ENCODE measurements around the gene SFRP2. TPM values are rescaled to one million over a fixed set of nuclear protein-coding genes. Genes with fewer than 3 reads are reported as not detected.

Gene SFRP2
- total and polyA plus RNA-seq, 4 donors, result 0.08 to 0.09 TPM; not detected in 2

DNA sequence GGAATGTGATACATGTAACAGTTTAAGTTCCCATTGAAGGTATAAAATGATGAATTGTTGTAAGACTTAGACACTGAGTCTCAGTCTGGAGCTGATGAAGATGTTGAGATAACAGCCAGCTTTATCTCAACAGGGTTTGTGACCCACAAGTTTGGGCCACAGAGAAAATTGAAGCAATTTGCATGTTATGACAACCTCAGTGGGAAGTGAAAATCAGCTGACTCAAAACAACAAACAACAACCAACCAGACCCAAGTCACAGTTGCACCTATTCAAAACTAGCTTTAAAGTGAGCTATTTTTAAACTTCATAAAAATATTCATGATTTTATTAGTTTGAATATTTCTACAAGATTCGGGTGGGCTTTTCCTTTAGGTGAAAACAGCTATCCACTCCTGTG is 8.0 kb downstream of the SFRP2 start:
- no peaks in the 10 kb centered on the region for H3K4me1 ChIP-seq (ENCODE audit: control insufficient read depth in 4 of 4, insufficient read depth in 4 of 4, low read length in 3 of 4)
- no peak overlapping the region for H3K9ac ChIP-seq (ENCODE audit: low read depth in 1 of 2, low read length in 2 of 2)
- TF ChIP-seq HNF4A (conservative IDR thresholded peaks at IDR 0.05), result no peak
- no peak overlapping the region for H3K27ac ChIP-seq (ENCODE audit: low read depth in 1 of 2, low read length in 2 of 2)
- peaks cover 0 to 6% (median 1%) of the 10 kb centered on the region in 4 donors for H3K9me3 ChIP-seq (ENCODE audit: control insufficient read depth in 4 of 4, low read length in 3 of 4)
- DNase-seq (ENCODE audit: low spot score), result no peak
- no peak overlapping the region for H3K4me3 ChIP-seq (ENCODE audit: low read depth in 1 of 3, low read length in 3 of 3)
- WGBS, result 76% methylated on average over 1 of the region's 1 CpG
- peaks cover 0 to 16% (median 0%) of the 10 kb centered on the region in 4 donors for H3K27me3 ChIP-seq (ENCODE audit: control insufficient read depth in 4 of 4, insufficient read depth in 4 of 4, low read length in 3 of 4)
- no peaks in the 10 kb centered on the region for H3K36me3 ChIP-seq (ENCODE audit: control insufficient read depth in 4 of 4, insufficient read depth in 3 of 4, low read depth in 1 of 4, low read length in 3 of 4)

DNA sequence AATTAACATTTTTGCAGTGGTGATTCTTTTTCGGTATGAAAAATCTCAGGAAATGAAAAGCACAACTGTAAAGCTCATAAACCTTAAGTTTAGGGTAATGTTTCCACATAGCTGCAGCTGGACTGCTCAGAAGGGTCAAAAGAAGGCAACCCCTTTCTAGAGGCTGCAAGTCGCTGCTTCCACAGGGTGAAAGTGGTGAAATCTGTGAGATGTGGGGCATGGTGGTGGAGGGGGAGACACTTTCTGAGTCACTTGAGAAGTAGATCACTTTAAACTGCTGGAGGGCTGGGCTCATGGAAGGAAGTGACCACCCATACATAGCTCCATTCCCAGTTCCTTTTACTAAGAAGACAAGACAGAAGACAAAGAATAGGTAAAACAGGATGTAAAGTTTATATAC is 8.7 kb downstream of the SFRP2 start:
- WGBS, result 62% methylated on average over 2 of the region's 2 CpGs
- TF ChIP-seq TAF1 (conservative IDR thresholded peaks at IDR 0.05), result no peak
- TF ChIP-seq, protein P1, sequence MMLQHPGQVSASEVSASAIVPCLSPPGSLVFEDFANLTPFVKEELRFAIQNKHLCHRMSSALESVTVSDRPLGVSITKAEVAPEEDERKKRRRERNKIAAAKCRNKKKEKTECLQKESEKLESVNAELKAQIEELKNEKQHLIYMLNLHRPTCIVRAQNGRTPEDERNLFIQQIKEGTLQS (IDR thresholded peaks at IDR 0.05), result no peak
- TF ChIP-seq EGR1 (IDR thresholded peaks at IDR 0.05; ENCODE audit: low read depth in 2 of 2), result no peak
- no peak for TF ChIP-seq RXRA (IDR thresholded peaks at IDR 0.05)
- no peak for TF ChIP-seq FOXA2 (IDR thresholded peaks at IDR 0.05)
- TF ChIP-seq, protein P2, sequence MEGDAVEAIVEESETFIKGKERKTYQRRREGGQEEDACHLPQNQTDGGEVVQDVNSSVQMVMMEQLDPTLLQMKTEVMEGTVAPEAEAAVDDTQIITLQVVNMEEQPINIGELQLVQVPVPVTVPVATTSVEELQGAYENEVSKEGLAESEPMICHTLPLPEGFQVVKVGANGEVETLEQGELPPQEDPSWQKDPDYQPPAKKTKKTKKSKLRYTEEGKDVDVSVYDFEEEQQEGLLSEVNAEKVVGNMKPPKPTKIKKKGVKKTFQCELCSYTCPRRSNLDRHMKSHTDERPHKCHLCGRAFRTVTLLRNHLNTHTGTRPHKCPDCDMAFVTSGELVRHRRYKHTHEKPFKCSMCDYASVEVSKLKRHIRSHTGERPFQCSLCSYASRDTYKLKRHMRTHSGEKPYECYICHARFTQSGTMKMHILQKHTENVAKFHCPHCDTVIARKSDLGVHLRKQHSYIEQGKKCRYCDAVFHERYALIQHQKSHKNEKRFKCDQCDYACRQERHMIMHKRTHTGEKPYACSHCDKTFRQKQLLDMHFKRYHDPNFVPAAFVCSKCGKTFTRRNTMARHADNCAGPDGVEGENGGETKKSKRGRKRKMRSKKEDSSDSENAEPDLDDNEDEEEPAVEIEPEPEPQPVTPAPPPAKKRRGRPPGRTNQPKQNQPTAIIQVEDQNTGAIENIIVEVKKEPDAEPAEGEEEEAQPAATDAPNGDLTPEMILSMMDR (IDR thresholded peaks at IDR 0.05; ENCODE audit: low read depth, low read length, missing input control), result no peak
- TF ChIP-seq YY1 (IDR thresholded peaks at IDR 0.05), result no peak
- TF ChIP-seq, protein P3, sequence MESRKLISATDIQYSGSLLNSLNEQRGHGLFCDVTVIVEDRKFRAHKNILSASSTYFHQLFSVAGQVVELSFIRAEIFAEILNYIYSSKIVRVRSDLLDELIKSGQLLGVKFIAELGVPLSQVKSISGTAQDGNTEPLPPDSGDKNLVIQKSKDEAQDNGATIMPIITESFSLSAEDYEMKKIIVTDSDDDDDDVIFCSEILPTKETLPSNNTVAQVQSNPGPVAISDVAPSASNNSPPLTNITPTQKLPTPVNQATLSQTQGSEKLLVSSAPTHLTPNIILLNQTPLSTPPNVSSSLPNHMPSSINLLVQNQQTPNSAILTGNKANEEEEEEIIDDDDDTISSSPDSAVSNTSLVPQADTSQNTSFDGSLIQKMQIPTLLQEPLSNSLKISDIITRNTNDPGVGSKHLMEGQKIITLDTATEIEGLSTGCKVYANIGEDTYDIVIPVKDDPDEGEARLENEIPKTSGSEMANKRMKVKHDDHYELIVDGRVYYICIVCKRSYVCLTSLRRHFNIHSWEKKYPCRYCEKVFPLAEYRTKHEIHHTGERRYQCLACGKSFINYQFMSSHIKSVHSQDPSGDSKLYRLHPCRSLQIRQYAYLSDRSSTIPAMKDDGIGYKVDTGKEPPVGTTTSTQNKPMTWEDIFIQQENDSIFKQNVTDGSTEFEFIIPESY (IDR thresholded peaks at IDR 0.05), result no peak
- TF ChIP-seq, protein P4, sequence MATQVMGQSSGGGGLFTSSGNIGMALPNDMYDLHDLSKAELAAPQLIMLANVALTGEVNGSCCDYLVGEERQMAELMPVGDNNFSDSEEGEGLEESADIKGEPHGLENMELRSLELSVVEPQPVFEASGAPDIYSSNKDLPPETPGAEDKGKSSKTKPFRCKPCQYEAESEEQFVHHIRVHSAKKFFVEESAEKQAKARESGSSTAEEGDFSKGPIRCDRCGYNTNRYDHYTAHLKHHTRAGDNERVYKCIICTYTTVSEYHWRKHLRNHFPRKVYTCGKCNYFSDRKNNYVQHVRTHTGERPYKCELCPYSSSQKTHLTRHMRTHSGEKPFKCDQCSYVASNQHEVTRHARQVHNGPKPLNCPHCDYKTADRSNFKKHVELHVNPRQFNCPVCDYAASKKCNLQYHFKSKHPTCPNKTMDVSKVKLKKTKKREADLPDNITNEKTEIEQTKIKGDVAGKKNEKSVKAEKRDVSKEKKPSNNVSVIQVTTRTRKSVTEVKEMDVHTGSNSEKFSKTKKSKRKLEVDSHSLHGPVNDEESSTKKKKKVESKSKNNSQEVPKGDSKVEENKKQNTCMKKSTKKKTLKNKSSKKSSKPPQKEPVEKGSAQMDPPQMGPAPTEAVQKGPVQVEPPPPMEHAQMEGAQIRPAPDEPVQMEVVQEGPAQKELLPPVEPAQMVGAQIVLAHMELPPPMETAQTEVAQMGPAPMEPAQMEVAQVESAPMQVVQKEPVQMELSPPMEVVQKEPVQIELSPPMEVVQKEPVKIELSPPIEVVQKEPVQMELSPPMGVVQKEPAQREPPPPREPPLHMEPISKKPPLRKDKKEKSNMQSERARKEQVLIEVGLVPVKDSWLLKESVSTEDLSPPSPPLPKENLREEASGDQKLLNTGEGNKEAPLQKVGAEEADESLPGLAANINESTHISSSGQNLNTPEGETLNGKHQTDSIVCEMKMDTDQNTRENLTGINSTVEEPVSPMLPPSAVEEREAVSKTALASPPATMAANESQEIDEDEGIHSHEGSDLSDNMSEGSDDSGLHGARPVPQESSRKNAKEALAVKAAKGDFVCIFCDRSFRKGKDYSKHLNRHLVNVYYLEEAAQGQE (IDR thresholded peaks at IDR 0.05), result no peak
- TF ChIP-seq, protein P5, sequence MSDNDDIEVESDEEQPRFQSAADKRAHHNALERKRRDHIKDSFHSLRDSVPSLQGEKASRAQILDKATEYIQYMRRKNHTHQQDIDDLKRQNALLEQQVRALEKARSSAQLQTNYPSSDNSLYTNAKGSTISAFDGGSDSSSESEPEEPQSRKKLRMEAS (IDR thresholded peaks at IDR 0.05), result no peak
- TF ChIP-seq HNF4G (IDR thresholded peaks at IDR 0.05), result no peak
- TF ChIP-seq GABPA (IDR thresholded peaks at IDR 0.05 in 1 of 2, conservative IDR thresholded peaks at IDR 0.05 in 1 of 2), result no peak
- TF ChIP-seq SP1 (IDR thresholded peaks at IDR 0.05), result no peak
- no peak for TF ChIP-seq FOXA1 (IDR thresholded peaks at IDR 0.05)
- no peak for TF ChIP-seq NR2F2 (IDR thresholded peaks at IDR 0.05)
- no peak for TF ChIP-seq JUND (IDR thresholded peaks at IDR 0.05)
- TF ChIP-seq RAD21 (IDR thresholded peaks at IDR 0.05), result no peak
- Histone ChIP-seq H3K27me3 (ENCODE audit: control insufficient read depth in 4 of 4, insufficient read depth in 4 of 4, low read length in 3 of 4) (peaks cover 0 to 18% (median 0%) of the 10 kb centered on the region in 4 donors), H3K4me1 (ENCODE audit: control insufficient read depth in 4 of 4, insufficient read depth in 4 of 4, low read length in 3 of 4) (no peaks in the 10 kb centered on the region), H3K9me3 (ENCODE audit: control insufficient read depth in 4 of 4, low read length in 3 of 4) (peaks cover 0 to 6% (median 1%) of the 10 kb centered on the region in 4 donors), H3K27ac (ENCODE audit: low read depth in 1 of 2, low read length in 2 of 2) (no peak overlapping the region), H3K9ac (ENCODE audit: low read depth in 1 of 2, low read length in 2 of 2) (no peak overlapping the region), H3K36me3 (ENCODE audit: control insufficient read depth in 4 of 4, insufficient read depth in 3 of 4, low read depth in 1 of 4, low read length in 3 of 4) (no peaks in the 10 kb centered on the region), H3K4me3 (ENCODE audit: low read depth in 1 of 3, low read length in 3 of 3) (no peak overlapping the region)
- DNase-seq (ENCODE audit: low spot score), result no peak
